SH-SY5Y (cell line): ENCODE measurements around the gene LNPEP.

Experiments
- GATA2 ChIP-seq: IDR thresholded peaks from 2 replicates; pipeline ENCODE4 v1.6.1; 2011; ENCODE audit warnings: mild to moderate bottlenecking, low read depth, low read length
- GATA3 ChIP-seq: IDR thresholded peaks from 2 replicates; pipeline ENCODE4 v1.6.1; 2011; ENCODE audit warnings: low read depth, mild to moderate bottlenecking, low read length, moderate library complexity

- TF ChIP-seq GATA2 (no peak), GATA3 (no peak)
Observed at GRCh38 chr5:97078958-97079743, 143.3 kb downstream of the LNPEP start.
